Transverse colon (tissue), 1 donor: ENCODE measurements around the gene ZRANB3.

ENCODE experiments used
- EP300 ChIP-seq: sonication (generic); formaldehyde crosslinking; IDR thresholded peaks from one replicate; pipeline ENCODE4 v1.6.1; 2017; ENCODE audit warnings: antibody characterized with exemption, low read depth
- POLR2A ChIP-seq: fragments of 450-650 bp; IDR thresholded peaks from one replicate; pipeline ENCODE4 v1.6.1; 2016; ENCODE audit warnings: antibody characterized with exemption, mild to moderate bottlenecking, moderate library complexity

DNA sequence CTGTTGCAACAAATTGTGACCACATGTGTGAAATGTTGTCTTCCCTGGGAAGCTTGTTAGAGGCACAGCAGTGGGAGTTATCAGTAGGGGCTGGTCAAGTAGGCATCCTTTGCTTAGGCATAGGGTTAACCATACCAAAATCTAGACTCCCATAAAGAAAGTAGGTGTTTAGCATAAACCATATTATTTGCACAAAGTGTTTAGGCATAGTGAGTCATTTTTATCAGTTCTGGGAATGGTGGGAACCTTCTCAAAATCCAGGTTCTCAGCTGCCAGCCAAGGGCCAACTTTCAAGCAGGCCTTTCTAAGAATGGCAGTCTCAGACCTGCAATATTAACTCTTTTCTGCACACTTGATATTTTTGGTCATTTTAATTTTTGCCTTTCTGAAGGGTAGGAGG is 390.4 kb downstream of the ZRANB3 start:
- TF ChIP-seq EP300 (no peak), POLR2A (no peak)
